ENCODE data around the gene SHROOM3. TPM values are rescaled to one million over a fixed set of nuclear protein-coding genes. Genes with fewer than 3 reads are reported as not detected.

The SHROOM3 gene
- total RNA-seq, 1 experiment from 2014 or later = 0.78 TPM

DNA sequence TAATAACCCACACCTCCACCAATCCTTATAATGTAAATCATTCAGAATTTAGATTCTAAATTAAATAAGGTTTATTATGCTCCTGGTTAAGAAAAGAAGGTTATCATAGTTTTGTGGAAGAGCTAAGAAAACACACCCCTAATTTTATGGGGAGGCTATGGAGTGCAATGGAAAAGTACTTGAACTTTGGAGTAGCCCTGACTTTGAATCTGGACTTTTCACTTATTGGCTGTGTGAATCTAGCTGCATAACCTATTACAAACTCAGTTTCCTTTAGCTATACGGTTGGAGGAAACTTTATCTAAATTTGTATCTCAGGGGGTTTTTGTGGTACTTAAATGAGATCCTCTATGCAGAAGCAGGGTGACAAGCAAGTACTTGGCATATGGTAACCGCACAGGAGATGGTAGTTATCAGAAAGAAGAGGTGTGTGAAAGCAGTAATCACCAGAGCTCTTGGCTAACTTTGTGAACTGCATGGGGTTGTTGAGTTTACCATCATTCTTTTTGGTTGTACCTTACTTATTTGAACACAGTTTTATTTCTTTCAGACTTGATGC is 143.1 kb downstream of the SHROOM3 start:
- H3K9me3 ChIP-seq (ENCODE audit: low read length) = no peaks in the 10 kb centered on the region
- no peaks in the 10 kb centered on the region for H3K4me1 ChIP-seq (ENCODE audit: low read length)
- H3K9ac ChIP-seq (ENCODE audit: low read length) = no peak overlapping the region
- H4K20me1 ChIP-seq (ENCODE audit: insufficient read depth, low read depth, low read length) = no peaks in the 10 kb centered on the region
- no peaks in the 10 kb centered on the region for H3K79me2 ChIP-seq (ENCODE audit: low read length)
- H3K9me2 ChIP-seq (replicated peaks; ENCODE audit: insufficient read depth, low read length) = no peaks in the 10 kb centered on the region
- H3K4me2 ChIP-seq (ENCODE audit: low read depth, low read length, poor library complexity, severe bottlenecking) = no peak overlapping the region
- H3K27ac ChIP-seq (ENCODE audit: low read length) = no peak overlapping the region
- H3K36me3 ChIP-seq (ENCODE audit: insufficient read depth, low read length) = no peaks in the 10 kb centered on the region
- no peaks in the 10 kb centered on the region for H3K27me3 ChIP-seq (ENCODE audit: low read length)
- DNase-seq = no peak
- H2AFZ ChIP-seq (ENCODE audit: low read length) = no peak overlapping the region
- no peak overlapping the region for H3K4me3 ChIP-seq (ENCODE audit: low read length)

DNA sequence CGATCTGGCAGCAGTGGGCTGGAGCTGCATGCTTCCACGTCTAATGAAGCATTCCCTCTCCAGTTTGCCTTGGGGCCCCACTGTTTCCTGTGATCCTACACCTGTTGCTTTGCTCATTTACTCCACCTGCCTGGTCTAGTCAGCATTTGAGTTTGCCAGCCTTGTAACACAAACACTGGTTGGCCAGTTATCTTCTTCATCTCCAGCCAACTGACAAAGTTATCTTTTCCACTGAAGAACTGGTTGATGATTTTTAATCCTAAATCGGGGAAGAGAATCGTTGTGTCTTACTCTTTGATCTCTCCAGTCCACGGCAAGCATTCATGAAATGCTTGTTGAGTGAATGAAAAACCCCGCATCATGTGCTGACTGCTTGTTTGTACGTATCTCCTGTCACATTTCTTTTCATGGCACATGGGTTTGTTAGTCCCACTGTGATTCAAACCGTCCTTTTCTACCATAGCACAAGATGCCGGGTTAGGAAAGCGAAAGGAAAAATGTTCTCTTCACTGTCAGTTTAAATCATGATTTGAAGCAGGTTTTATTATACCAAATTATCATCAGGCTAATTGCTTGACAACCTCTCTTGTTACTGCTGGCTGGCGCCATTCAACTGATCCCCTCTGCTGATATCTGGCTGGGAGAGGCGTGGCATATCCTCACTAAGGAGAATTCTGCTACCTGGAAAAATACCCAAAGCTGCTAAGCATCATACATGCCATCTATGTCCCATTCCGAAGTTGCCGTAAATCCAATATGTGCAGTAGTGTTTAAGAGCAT is 144.8 kb downstream of the SHROOM3 start:
- Histone ChIP-seq H3K4me3 (ENCODE audit: low read length) (no peak overlapping the region), H3K36me3 (ENCODE audit: insufficient read depth, low read length) (no peaks in the 10 kb centered on the region), H3K4me1 (ENCODE audit: low read length) (no peaks in the 10 kb centered on the region), H3K4me2 (ENCODE audit: low read depth, low read length, poor library complexity, severe bottlenecking) (no peak overlapping the region), H2AFZ (ENCODE audit: low read length) (no peak overlapping the region), H3K27ac (ENCODE audit: low read length) (no peak overlapping the region), H3K9me3 (ENCODE audit: low read length) (no peaks in the 10 kb centered on the region), H3K9ac (ENCODE audit: low read length) (no peak overlapping the region), H4K20me1 (ENCODE audit: insufficient read depth, low read depth, low read length) (no peaks in the 10 kb centered on the region), H3K27me3 (ENCODE audit: low read length) (no peaks in the 10 kb centered on the region), H3K79me2 (ENCODE audit: low read length) (no peaks in the 10 kb centered on the region), H3K9me2 (replicated peaks; ENCODE audit: insufficient read depth, low read length) (no peaks in the 10 kb centered on the region)
- DNase-seq = no peak

DNA sequence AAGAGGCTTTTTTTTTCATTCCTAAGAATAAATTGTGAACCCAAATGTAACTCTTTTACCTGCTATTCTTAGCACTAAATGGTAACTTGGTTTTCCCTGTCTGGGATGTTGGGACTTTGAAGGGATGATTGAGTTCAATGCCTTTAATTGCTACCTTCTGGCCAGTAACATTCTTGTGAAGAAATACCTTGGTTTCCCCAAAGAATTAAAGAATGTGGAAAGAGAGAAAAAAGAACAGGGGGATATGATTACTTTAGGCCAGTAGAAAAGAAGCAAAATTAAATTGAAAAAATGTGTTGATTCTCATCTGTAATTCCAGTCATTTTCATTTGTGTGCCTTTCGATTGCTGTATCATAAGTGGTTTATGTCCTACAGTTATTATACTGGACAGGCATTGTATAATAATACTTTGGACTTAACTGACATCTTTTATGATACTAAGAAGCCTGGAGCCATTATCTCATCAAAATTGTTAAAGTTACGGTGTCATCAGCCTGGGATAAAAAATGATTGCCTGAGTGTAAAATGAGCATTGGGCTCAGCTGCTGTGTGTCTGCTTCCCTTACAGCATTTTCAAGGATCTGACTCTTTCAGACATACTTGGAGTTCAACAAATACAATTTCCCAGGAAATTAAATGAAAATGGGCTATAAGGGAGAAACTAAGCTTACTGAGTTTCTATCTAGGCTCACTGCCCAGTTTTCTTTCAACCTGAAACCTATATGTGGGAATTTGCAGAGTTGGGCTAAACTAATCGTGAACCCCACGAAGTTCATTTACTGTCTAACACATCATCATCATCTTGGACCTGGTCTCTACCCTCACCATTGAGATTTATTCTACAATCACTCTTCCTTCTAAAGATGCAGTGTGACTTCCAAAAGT is 146.3 kb downstream of the SHROOM3 start:
- no peaks in the 10 kb centered on the region for H3K27me3 ChIP-seq (ENCODE audit: low read length)
- DNase-seq = no peak
- no peaks in the 10 kb centered on the region for H3K9me3 ChIP-seq (ENCODE audit: low read length)
- H3K27ac ChIP-seq (ENCODE audit: low read length) = no peak overlapping the region
- no peak overlapping the region for H2AFZ ChIP-seq (ENCODE audit: low read length)
- no peaks in the 10 kb centered on the region for H3K9me2 ChIP-seq (replicated peaks; ENCODE audit: insufficient read depth, low read length)
- no peaks in the 10 kb centered on the region for H4K20me1 ChIP-seq (ENCODE audit: insufficient read depth, low read depth, low read length)
- no peaks in the 10 kb centered on the region for H3K79me2 ChIP-seq (ENCODE audit: low read length)
- no peaks in the 10 kb centered on the region for H3K4me1 ChIP-seq (ENCODE audit: low read length)
- no peak overlapping the region for H3K9ac ChIP-seq (ENCODE audit: low read length)
- H3K4me2 ChIP-seq (ENCODE audit: low read depth, low read length, poor library complexity, severe bottlenecking) = no peak overlapping the region
- no peak overlapping the region for H3K4me3 ChIP-seq (ENCODE audit: low read length)
- H3K36me3 ChIP-seq (ENCODE audit: insufficient read depth, low read length) = no peaks in the 10 kb centered on the region

DNA sequence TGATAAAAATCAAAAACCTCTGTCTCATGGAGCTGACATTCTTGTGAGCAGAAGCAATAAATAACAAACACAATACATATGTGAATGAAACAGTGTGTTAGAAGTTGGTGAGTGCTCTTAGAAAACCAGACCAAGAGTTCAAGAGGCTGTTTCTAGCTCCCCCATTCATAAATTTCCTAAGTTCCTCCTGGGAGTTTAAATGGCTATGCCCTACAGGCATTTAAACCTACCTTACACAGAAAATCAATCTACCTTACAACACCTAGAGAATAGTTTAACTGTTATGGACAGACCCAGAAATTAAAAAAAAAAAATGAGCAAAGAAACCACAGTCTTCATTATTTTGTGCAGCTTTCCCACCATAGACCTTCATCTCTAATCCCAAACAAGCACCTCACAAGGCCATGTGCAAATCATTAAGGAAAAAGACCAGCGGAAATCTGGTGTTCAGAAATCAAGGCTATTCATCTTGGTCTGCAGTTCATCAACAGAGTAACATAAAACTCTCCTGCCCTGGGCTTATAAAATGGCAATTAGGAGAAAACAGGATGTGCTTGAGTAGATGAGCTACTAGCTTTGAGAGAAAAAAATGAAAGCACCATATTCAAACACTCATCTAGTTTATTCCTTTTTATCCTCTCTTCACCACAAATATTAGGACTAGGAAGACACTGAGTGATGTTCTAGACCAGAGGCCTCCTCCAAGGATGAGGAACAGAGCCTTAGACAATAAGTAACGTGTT is 147.2 kb downstream of the SHROOM3 start:
- H3K27ac ChIP-seq (ENCODE audit: low read length) = no peak overlapping the region
- no peaks in the 10 kb centered on the region for H3K27me3 ChIP-seq (ENCODE audit: low read length)
- H3K36me3 ChIP-seq (ENCODE audit: insufficient read depth, low read length) = no peaks in the 10 kb centered on the region
- H3K4me1 ChIP-seq (ENCODE audit: low read length) = no peaks in the 10 kb centered on the region
- DNase-seq = no peak
- no peaks in the 10 kb centered on the region for H3K9me2 ChIP-seq (replicated peaks; ENCODE audit: insufficient read depth, low read length)
- no peak overlapping the region for H3K9ac ChIP-seq (ENCODE audit: low read length)
- H3K9me3 ChIP-seq (ENCODE audit: low read length) = no peaks in the 10 kb centered on the region
- H4K20me1 ChIP-seq (ENCODE audit: insufficient read depth, low read depth, low read length) = no peaks in the 10 kb centered on the region
- no peak overlapping the region for H3K4me2 ChIP-seq (ENCODE audit: low read depth, low read length, poor library complexity, severe bottlenecking)
- no peaks in the 10 kb centered on the region for H3K79me2 ChIP-seq (ENCODE audit: low read length)
- no peak overlapping the region for H3K4me3 ChIP-seq (ENCODE audit: low read length)
- no peak overlapping the region for H2AFZ ChIP-seq (ENCODE audit: low read length)

DNA sequence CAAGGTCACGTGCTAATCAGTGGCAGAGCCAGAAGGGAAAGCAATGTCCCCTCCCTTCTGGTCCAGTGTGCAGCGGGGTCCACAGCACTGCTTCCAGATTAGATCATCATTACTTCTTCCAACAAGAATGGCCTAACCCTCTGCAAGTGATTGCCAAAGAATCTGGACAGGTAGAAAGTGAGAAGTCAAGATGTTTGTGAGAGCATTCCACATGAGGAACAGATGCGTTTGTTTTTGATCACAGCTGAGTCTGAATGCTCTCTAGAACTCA is 147.7 kb downstream of the SHROOM3 start:
- H3K9ac ChIP-seq (ENCODE audit: low read length) = no peak overlapping the region
- no peak for DNase-seq
- no peaks in the 10 kb centered on the region for H3K4me1 ChIP-seq (ENCODE audit: low read length)
- H3K4me3 ChIP-seq (ENCODE audit: low read length) = no peak overlapping the region
- H3K36me3 ChIP-seq (ENCODE audit: insufficient read depth, low read length) = no peaks in the 10 kb centered on the region
- no peaks in the 10 kb centered on the region for H3K79me2 ChIP-seq (ENCODE audit: low read length)
- H3K27ac ChIP-seq (ENCODE audit: low read length) = no peak overlapping the region
- H3K4me2 ChIP-seq (ENCODE audit: low read depth, low read length, poor library complexity, severe bottlenecking) = no peak overlapping the region
- H3K9me2 ChIP-seq (replicated peaks; ENCODE audit: insufficient read depth, low read length) = no peaks in the 10 kb centered on the region
- H4K20me1 ChIP-seq (ENCODE audit: insufficient read depth, low read depth, low read length) = no peaks in the 10 kb centered on the region
- no peaks in the 10 kb centered on the region for H3K9me3 ChIP-seq (ENCODE audit: low read length)
- no peaks in the 10 kb centered on the region for H3K27me3 ChIP-seq (ENCODE audit: low read length)
- H2AFZ ChIP-seq (ENCODE audit: low read length) = no peak overlapping the region

DNA sequence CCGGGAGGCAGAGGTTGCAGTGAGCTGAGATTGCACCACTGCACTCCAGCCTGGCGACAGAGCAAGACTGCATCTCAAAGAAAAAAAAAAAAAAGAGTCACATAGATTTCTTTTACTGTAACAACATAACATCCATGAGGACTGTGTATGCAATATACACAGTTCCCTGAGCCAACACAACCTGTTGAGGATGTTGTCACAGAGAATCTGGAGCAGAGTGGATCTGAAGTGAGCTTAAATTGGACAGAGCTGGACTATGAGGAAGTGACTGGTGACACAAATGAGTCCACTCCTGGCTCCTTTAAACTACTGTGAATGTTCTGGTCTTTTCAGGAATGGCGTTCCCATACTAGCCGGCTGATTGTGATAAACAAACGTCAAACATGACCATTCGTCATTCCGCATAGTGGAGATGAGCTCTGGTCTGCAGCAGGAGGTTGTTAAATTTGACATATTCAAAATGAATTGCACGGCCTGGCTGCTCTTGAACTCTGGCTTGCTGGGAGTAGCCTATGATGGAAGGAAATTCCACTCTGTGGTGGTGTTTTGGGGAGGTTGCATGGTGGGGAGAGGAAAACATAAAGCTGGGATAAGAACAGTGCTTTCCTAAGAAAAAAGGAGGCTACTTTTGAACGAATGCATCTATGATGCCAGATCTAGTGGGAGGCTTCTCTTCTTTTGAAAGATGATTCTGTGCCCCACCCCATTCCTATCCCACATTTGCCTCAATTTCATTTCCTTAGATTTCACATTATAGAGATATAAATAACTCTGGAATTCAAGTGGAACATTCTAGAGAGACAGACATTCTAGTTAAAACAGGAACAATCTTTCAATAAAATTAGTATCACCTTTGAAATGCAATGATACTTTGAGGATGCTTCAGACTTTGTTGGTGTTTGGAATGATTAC is 149.5 kb downstream of the SHROOM3 start:
- H3K4me3 ChIP-seq (ENCODE audit: low read length) = no peak overlapping the region
- H3K9me2 ChIP-seq (replicated peaks; ENCODE audit: insufficient read depth, low read length) = no peaks in the 10 kb centered on the region
- no peak overlapping the region for H3K4me2 ChIP-seq (ENCODE audit: low read depth, low read length, poor library complexity, severe bottlenecking)
- H3K36me3 ChIP-seq (ENCODE audit: insufficient read depth, low read length) = no peaks in the 10 kb centered on the region
- no peaks in the 10 kb centered on the region for H3K79me2 ChIP-seq (ENCODE audit: low read length)
- no peak overlapping the region for H3K27ac ChIP-seq (ENCODE audit: low read length)
- no peak overlapping the region for H2AFZ ChIP-seq (ENCODE audit: low read length)
- DNase-seq = no peak
- no peak overlapping the region for H3K9ac ChIP-seq (ENCODE audit: low read length)
- H3K27me3 ChIP-seq (ENCODE audit: low read length) = no peaks in the 10 kb centered on the region
- no peaks in the 10 kb centered on the region for H4K20me1 ChIP-seq (ENCODE audit: insufficient read depth, low read depth, low read length)
- no peaks in the 10 kb centered on the region for H3K9me3 ChIP-seq (ENCODE audit: low read length)
- H3K4me1 ChIP-seq (ENCODE audit: low read length) = no peaks in the 10 kb centered on the region

DNA sequence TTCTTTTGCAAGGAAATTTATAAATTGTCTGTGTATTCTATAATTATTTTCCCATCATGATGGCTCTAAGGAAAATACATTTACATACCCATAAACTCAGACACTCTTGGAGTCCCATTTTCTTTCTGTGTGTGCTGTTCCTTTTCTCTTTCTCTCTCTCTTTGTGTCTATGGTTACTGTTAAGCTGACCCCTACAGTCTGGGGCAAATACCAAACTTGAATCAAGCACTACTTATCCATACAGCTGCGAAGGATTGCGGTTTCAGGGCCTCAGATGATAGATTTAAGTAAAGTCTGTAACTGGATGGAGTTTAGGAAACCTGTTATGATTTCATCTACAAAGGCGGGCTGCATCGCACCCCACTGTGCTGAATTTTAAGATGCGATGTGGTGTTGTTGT is 150.2 kb downstream of the SHROOM3 start:
- Histone ChIP-seq H4K20me1 (ENCODE audit: insufficient read depth, low read depth, low read length) (no peaks in the 10 kb centered on the region), H3K9ac (ENCODE audit: low read length) (no peak overlapping the region), H3K36me3 (ENCODE audit: insufficient read depth, low read length) (no peaks in the 10 kb centered on the region), H3K27ac (ENCODE audit: low read length) (no peak overlapping the region), H3K4me1 (ENCODE audit: low read length) (no peaks in the 10 kb centered on the region), H3K4me3 (ENCODE audit: low read length) (no peak overlapping the region), H3K79me2 (ENCODE audit: low read length) (no peaks in the 10 kb centered on the region), H3K9me2 (replicated peaks; ENCODE audit: insufficient read depth, low read length) (no peaks in the 10 kb centered on the region), H2AFZ (ENCODE audit: low read length) (no peak overlapping the region), H3K9me3 (ENCODE audit: low read length) (no peaks in the 10 kb centered on the region), H3K4me2 (ENCODE audit: low read depth, low read length, poor library complexity, severe bottlenecking) (no peak overlapping the region), H3K27me3 (ENCODE audit: low read length) (no peaks in the 10 kb centered on the region)
- DNase-seq = no peak

Data from Karpas-422 (cell line).